Psoas muscle (tissue), 8 donors: Measurements from ENCODE around the gene HDDC3. TPM values are rescaled to one million over a fixed set of nuclear protein-coding genes. Genes with fewer than 3 reads are reported as not detected.
"Not testable (repeated sequence)": the region's sequence is repeated elsewhere in the genome, so short reads cannot be mapped to it uniquely, and the experiment has no call there.

Experiments
- ATAC-seq, 4 donors: fragments of 200-7000 bp; cut with Tn5 transposase; one replicate each; pipeline ENCODE4 v1.9.1; 2020; ENCODE audit warnings: moderate library complexity in 3 of 4, mild to moderate bottlenecking in 2 of 4
- DNase-seq, 2 donors: peaks; one replicate each; pipeline ENCODE4 v3.0.0-alpha.2; 2020
- H3K27ac ChIP-seq: fragments of 200-600 bp; one replicate; pipeline ENCODE4 v1.8.0; 2022
- H3K27me3 ChIP-seq, 3 donors: fragments of 200-600 bp in 1 of 3; one replicate each; pipeline versions ENCODE4 v1.6.1 to v1.8.0; 2013 to 2022; ENCODE audit warnings: low read length in 2 of 3, mild to moderate bottlenecking in 2 of 3, moderate library complexity in 1 of 3; ENCODE audit not compliant: insufficient read depth in 3 of 3
- H3K36me3 ChIP-seq, 2 donors: fragments of 200-600 bp in 1 of 2; one replicate each; pipeline versions ENCODE4 v1.6.1 to v1.8.0; 2013 to 2022; ENCODE audit warnings: low read depth in 1 of 2, mild to moderate bottlenecking in 1 of 2, moderate library complexity in 1 of 2; ENCODE audit not compliant: insufficient read depth in 1 of 2
- H3K4me1 ChIP-seq: fragments of 200-600 bp; one replicate; pipeline ENCODE4 v1.8.0; 2022
- H3K4me3 ChIP-seq: fragments of 200-600 bp; one replicate; pipeline ENCODE4 v1.8.0; 2022; ENCODE audit warnings: mild to moderate bottlenecking
- H3K9me3 ChIP-seq: fragments of 200-600 bp; one replicate; pipeline ENCODE4 v1.8.0; 2022
- WGBS, 3 donors: extraction: QIAGEN DNeasy Blood & Tissue Kit; methylation state at CpG; one replicate each; pipeline versions ENCODE4 v1.1.6 to v1.1.7; 2013; 5-methylcytosine and 5-hydroxymethylcytosine counted together
- intact Hi-C, 2 donors: fragments of 100-400 bp; cut with DNase I; formaldehyde crosslinking; loops; one replicate each; pipeline versions ENCODE4 v1.11.0 to v1.14.2; 2022
- polyA plus RNA-seq, 3 donors: library from polyadenylated mRNA; stranded (reverse); fragments of 200-250 nt; gene quantifications; one replicate each; pipeline ENCODE4 v1.2.3, GENCODE V29; 2013
- total RNA-seq, 4 donors: library from RNA; stranded (reverse); fragmentation: NEBNext Ultra II Directional in 2 of 4; extraction: Animal tissue kit (Norgen Biotek cat#: 25700) in 2 of 4; gene quantifications; one replicate each; pipeline versions ENCODE4 v1.2.1 to v1.2.4, GENCODE V29; 2021 to 2023
- TF ChIP-seq, protein P1 (sequence below): fragments of 200-600 bp; IDR thresholded peaks from one replicate; pipeline ENCODE4 v1.8.0; 2022; ENCODE audit warnings: antibody characterized with exemption
- donor health status: healthy with polysubstance abuse.
- donor health status: DM: no; HTN: no; CAD: no; lungs with moderate emphysema.
- donor health status: Bipolar disorder and iron deficiency.
- donor health status: healthy.
- donor health status: DM: yes; HTN: yes; CAD: no.
- donor health status: DM: no; HTN: no; CAD: no.
- donor health status: DM: no; HTN: no; CAD: no.
- donor health status: DM: yes; HTN: yes; CAD: no.

The HDDC3 gene
- total and polyA plus RNA-seq, 7 donors = 7.2 to 25.5 (median 13.2) TPM

DNA sequence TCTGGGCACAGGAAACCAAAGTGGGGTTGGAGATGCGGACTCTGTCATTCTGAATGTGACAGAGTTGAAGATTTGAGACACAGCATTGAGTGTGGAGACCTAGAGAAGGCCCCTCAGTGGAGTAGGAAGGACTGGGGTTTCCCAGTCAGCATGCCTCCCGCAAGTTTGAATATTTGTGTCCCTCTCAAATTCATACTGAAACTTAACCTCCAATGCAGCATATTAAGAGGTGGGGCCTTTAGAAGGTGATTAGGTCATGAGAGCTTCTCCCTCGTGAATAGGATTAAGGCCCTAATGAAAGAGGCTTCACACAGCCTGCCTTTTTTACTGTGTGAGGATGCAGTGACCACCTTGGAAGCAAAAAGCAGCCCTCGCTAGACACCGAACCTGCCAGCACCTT, 8.0 kb downstream of the HDDC3 start:
- Histone ChIP-seq H3K27me3 (no peaks in the 10 kb centered on the region), H3K36me3 (peaks cover 0 to 39% of the 10 kb centered on the region in 2 donors), H3K4me3 (no peak overlapping the region), H3K27ac (no peak overlapping the region), H3K4me1 (peaks cover 7% of the 10 kb centered on the region), H3K9me3 (no peaks in the 10 kb centered on the region)
- WGBS, 3 donors = 86 to 88% (median 86%) methylated on average over 5 of the region's 5 CpGs
- intact Hi-C loops = no loop called here
- TF ChIP-seq, protein P1, sequence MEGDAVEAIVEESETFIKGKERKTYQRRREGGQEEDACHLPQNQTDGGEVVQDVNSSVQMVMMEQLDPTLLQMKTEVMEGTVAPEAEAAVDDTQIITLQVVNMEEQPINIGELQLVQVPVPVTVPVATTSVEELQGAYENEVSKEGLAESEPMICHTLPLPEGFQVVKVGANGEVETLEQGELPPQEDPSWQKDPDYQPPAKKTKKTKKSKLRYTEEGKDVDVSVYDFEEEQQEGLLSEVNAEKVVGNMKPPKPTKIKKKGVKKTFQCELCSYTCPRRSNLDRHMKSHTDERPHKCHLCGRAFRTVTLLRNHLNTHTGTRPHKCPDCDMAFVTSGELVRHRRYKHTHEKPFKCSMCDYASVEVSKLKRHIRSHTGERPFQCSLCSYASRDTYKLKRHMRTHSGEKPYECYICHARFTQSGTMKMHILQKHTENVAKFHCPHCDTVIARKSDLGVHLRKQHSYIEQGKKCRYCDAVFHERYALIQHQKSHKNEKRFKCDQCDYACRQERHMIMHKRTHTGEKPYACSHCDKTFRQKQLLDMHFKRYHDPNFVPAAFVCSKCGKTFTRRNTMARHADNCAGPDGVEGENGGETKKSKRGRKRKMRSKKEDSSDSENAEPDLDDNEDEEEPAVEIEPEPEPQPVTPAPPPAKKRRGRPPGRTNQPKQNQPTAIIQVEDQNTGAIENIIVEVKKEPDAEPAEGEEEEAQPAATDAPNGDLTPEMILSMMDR = no peak
- no peak for ATAC-seq
- DNase-seq = no peak

- H3K4me1 ChIP-seq, H3K9me3 ChIP-seq, H3K27ac ChIP-seq, H3K27me3 ChIP-seq, intact Hi-C loops, H3K4me3 ChIP-seq: not testable (repeated sequence)
- 87 to 94% (median 92%) methylated on average over 7 of the region's 7 CpGs for WGBS, 3 donors
- peaks cover 7 to 55% of the 10 kb centered on the region in 2 donors for H3K36me3 ChIP-seq
- ATAC-seq = peak in 1 of 4 donors; percentile 42
- peak in 1 of 2 donors; percentile 14 for DNase-seq
Observed at GRCh38 chr15:90922712-90923322, 9.5 kb downstream of the HDDC3 start.

GRCh38 chr15:90921887-90922286, 10.5 kb downstream of the HDDC3 start:
- intact Hi-C loops = no loop called here
- DNase-seq (no peak), ATAC-seq (no peak)
- peaks cover 7 to 64% of the 10 kb centered on the region in 2 donors for H3K36me3 ChIP-seq
- no peak overlapping the region for H3K27ac ChIP-seq
- H3K4me1 ChIP-seq = no peaks in the 10 kb centered on the region
- no peaks in the 10 kb centered on the region for H3K9me3 ChIP-seq
- no peaks in the 10 kb centered on the region for H3K27me3 ChIP-seq
- WGBS, 3 donors = 91 to 96% (median 93%) methylated on average over 4 of the region's 4 CpGs
- no peak overlapping the region for H3K4me3 ChIP-seq
- TF ChIP-seq, protein P1 = no peak

- H3K36me3 ChIP-seq = peaks cover 7 to 89% of the 10 kb centered on the region in 2 donors
- 87 to 93% (median 89%) methylated on average over 6 of the region's 6 CpGs for WGBS, 3 donors
- ATAC-seq = no peak
- H3K9me3 ChIP-seq = no peaks in the 10 kb centered on the region
- no peak overlapping the region for H3K4me3 ChIP-seq
- intact Hi-C loops = no loop called here
- TF ChIP-seq, protein P1 = no peak
- peak in 1 of 2 donors; percentile 42 for DNase-seq
- H3K4me1 ChIP-seq = peaks cover 23% of the 10 kb centered on the region
- no peaks in the 10 kb centered on the region for H3K27me3 ChIP-seq
- no peak overlapping the region for H3K27ac ChIP-seq
Observed at GRCh38 chr15:90918835-90919234, 13.5 kb downstream of the HDDC3 start.

DNA sequence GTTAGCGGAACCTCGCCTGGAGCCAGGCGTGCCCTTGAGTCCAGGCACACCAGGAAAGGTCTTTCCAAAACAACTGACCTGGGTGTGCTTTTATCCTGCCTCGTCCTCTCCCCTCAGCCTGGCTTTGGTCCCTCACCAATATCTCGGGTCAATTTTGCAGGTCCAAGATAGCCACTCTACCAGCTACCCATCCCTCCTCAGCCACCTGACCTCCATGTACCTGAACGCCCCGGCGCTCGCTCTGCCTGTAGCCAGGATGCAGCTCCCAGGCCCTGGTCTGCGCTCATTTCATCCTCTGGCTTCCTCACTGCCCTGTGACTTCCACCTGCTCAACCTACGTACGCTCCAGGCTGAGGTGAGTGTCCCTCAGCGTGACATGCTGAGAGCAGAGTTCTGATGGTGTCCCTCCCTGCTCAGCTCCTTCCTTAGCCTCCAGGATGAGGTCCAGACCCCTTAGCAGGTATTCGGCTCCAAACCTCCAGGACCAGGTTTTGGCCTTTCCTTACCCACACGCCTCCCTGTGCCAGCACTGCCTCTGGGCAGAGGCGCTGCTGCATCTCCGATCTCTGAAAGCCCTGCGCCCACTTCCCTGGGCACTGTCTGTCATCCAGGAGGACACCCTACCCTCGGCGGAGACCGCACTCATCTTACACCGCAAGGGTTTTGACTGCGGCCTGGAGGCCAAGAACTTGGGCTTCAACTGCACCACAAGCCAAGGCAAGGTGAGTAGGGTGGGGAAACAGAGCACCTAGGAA, 14.1 kb downstream of the HDDC3 start:
- ATAC-seq (no peak), DNase-seq (peak in 1 of 2 donors; percentile 28)
- no peaks in the 10 kb centered on the region for H3K9me3 ChIP-seq
- peaks cover 7 to 92% of the 10 kb centered on the region in 2 donors for H3K36me3 ChIP-seq
- TF ChIP-seq, protein P1 = no peak
- peaks cover 23% of the 10 kb centered on the region for H3K4me1 ChIP-seq
- H3K4me3 ChIP-seq = no peak overlapping the region
- no peaks in the 10 kb centered on the region for H3K27me3 ChIP-seq
- no peak overlapping the region for H3K27ac ChIP-seq
- WGBS, 3 donors = 90 to 95% (median 91%) methylated on average over 23 of the region's 23 CpGs
- intact Hi-C loops = no loop called here
